CD4-positive, alpha-beta T cell (primary cell): ENCODE results near the gene MLLT3. TPM values are rescaled to one million over a fixed set of nuclear protein-coding genes. Genes with fewer than 3 reads are reported as not detected.

Experiments used
- ATAC-seq: fragments of 200-7000 bp; cut with Tn5 transposase; one replicate; pipeline ENCODE4 v1.10.0; 2022; ENCODE audit warnings: mild to moderate bottlenecking; ENCODE audit not compliant: poor library complexity
- CTCF ChIA-PET: fragments of 350-600 bp; sonication (Branson Sonifier 250); formaldehyde crosslinking; loops from one replicate; lab custom pipeline; 2021; ENCODE audit warnings: antibody characterized with exemption, inconsistent platforms; lab: Charles Lee
- POLR2A ChIA-PET: fragments of 350-600 bp; sonication (Branson Sonifier 250); formaldehyde crosslinking; loops from one replicate; lab custom pipeline; 2021; ENCODE audit warnings: antibody characterized with exemption, inconsistent platforms; lab: Charles Lee
- DNase-seq, 14 experiments: peaks; one replicate each; pipeline ENCODE4 v3.0.0-alpha.2; 2013 to 2020; ENCODE audit warnings: mixed read lengths in 2 of 14
- H3K27ac ChIP-seq, 2 donors: one replicate each; pipeline versions ENCODE4 v1.5.1 to v1.7.0; 2013; ENCODE audit warnings: low read length in 2 of 2, low read depth in 1 of 2, mild to moderate bottlenecking in 1 of 2
- H3K27me3 ChIP-seq, 2 experiments: 1 replicate in 1 of 2; 2 replicates in 1 of 2; pipeline versions ENCODE4 v1.6.1 to v1.7.0; 2013; ENCODE audit warnings: low read length in 2 of 2, control low read depth in 1 of 2, mild to moderate bottlenecking in 1 of 2, moderate library complexity in 1 of 2; ENCODE audit not compliant: insufficient read depth in 2 of 2, control insufficient read depth in 1 of 2
- H3K36me3 ChIP-seq: one replicate; pipeline ENCODE4 v1.6.1; 2013; ENCODE audit warnings: low read length, control low read depth; ENCODE audit not compliant: insufficient read depth
- H3K4me1 ChIP-seq: one replicate; pipeline ENCODE4 v1.6.1; 2013; ENCODE audit warnings: low read length, control low read depth; ENCODE audit not compliant: insufficient read depth
- H3K4me3 ChIP-seq: one replicate; pipeline ENCODE4 v1.5.1; 2013; ENCODE audit warnings: mild to moderate bottlenecking, low read length, moderate library complexity
- H3K9me3 ChIP-seq, 2 experiments: 1 replicate in 1 of 2; 2 replicates in 1 of 2; pipeline versions ENCODE4 v1.6.1 to v1.7.0; 2013; ENCODE audit warnings: low read length in 2 of 2, mild to moderate bottlenecking in 2 of 2, control low read depth in 1 of 2, moderate library complexity in 1 of 2; ENCODE audit not compliant: control insufficient read depth in 1 of 2, insufficient read depth in 1 of 2
- H3K27ac Mint-ChIP-seq: one replicate; pipeline ENCODE4 v1.8.0; 2020; ENCODE audit warnings: mixed read lengths
- H3K27me3 Mint-ChIP-seq: one replicate; pipeline ENCODE4 v1.8.0; 2021; ENCODE audit warnings: mixed read lengths
- H3K36me3 Mint-ChIP-seq: one replicate; pipeline ENCODE4 v1.8.0; 2021; ENCODE audit warnings: low read depth, mixed read lengths
- H3K4me1 Mint-ChIP-seq: one replicate; pipeline ENCODE4 v1.8.0; 2021; ENCODE audit warnings: low read depth, mixed read lengths
- H3K4me3 Mint-ChIP-seq: one replicate; pipeline ENCODE4 v1.8.0; 2020; ENCODE audit warnings: mild to moderate bottlenecking, mixed read lengths
- H3K9me3 Mint-ChIP-seq: one replicate; pipeline ENCODE4 v1.8.0; 2020; ENCODE audit warnings: mixed read lengths
- CTCF ChIP-seq: fragments of 200-600 bp; IDR thresholded peaks from one replicate; pipeline ENCODE4 v1.8.0; 2022; ENCODE audit warnings: antibody characterized with exemption, mild to moderate bottlenecking
- intact Hi-C, 2 experiments: fragments of 100-400 bp; cut with DNase I in 1 of 2; cut with micrococcal nuclease in 1 of 2; formaldehyde crosslinking; loops; one replicate each; pipeline versions ENCODE4 v1.15.1 to v1.9.0; 2023 to 2025; cut with DNase I, micrococcal nuclease
- total RNA-seq, 174 experiments: library from RNA in 2 of 174; stranded (reverse) in 2 of 174; gene quantifications; one replicate each; pipeline ENCODE4 v1.2.3 and lab custom pipeline; 2021 to 2026

MLLT3 gene
- total RNA-seq, 2 experiments from 2014 or later: 59.2 to 60.6 TPM

GRCh38 chr9:20582150-20582549, 40.1 kb downstream of the MLLT3 start:
- Histone ChIP-seq H3K4me3 (no peak overlapping the region), H3K4me1 (peaks cover 12% of the 10 kb centered on the region), H3K27ac (no peak overlapping the region), H3K36me3 (peaks cover 5% of the 10 kb centered on the region), H3K27me3 (no peaks in the 10 kb centered on the region), H3K9me3 (no peaks in the 10 kb centered on the region)
- Mint-ChIP-seq H3K36me3 (peaks cover 78% of the 10 kb centered on the region), H3K27me3 (no peaks in the 10 kb centered on the region), H3K9me3 (no peaks in the 10 kb centered on the region), H3K4me3 (no peak overlapping the region), H3K27ac (peak overlapping the region; percentile 25), H3K4me1 (peaks cover 85% of the 10 kb centered on the region)
- TF ChIP-seq CTCF: no peak
- CTCF ChIA-PET: interaction anchor here (0.6 kb wide), 1 partner anchor 57 kb away, joined by 3 read pairs; no protein-coding TSS in a partner anchor
- DNase-seq (no peak), ATAC-seq (no peak)
- POLR2A ChIA-PET: no interaction called here
- intact Hi-C loops: loop anchor here in 1 of 2 experiments (5.0 kb wide), 1 partner anchor 35 kb away; no protein-coding TSS in a partner anchor

- Histone ChIP-seq H3K4me1 (peaks cover 12% of the 10 kb centered on the region), H3K4me3 (no peak overlapping the region), H3K36me3 (peaks cover 5% of the 10 kb centered on the region), H3K27ac (no peak overlapping the region), H3K9me3 (no peaks in the 10 kb centered on the region), H3K27me3 (no peaks in the 10 kb centered on the region)
- no peak for ATAC-seq
- CTCF ChIA-PET: interaction anchor here (0.6 to 0.8 kb wide), 2 partner anchors 42 to 115 kb away, joined by 3 read pairs; partner anchors contain the start of gene MLLT3
- H3K27me3 Mint-ChIP-seq: no peaks in the 10 kb centered on the region
- peak overlapping the region; percentile 52 for H3K27ac Mint-ChIP-seq
- no peak for TF ChIP-seq CTCF
- POLR2A ChIA-PET: no interaction called here
- peaks cover 80% of the 10 kb centered on the region for H3K36me3 Mint-ChIP-seq
- no peak for DNase-seq
- H3K4me3 Mint-ChIP-seq: no peak overlapping the region
- H3K9me3 Mint-ChIP-seq: no peaks in the 10 kb centered on the region
- intact Hi-C loops: loop anchor here in 1 of 2 experiments (5.0 kb wide), 1 partner anchor 37 kb away; no protein-coding TSS in a partner anchor
- peaks cover 89% of the 10 kb centered on the region for H3K4me1 Mint-ChIP-seq
Observed at GRCh38 chr9:20580673-20581072, 41.6 kb downstream of the MLLT3 start.

- Histone ChIP-seq H3K27ac (no peak overlapping the region), H3K4me1 (peaks cover 12% of the 10 kb centered on the region), H3K36me3 (peaks cover 3% of the 10 kb centered on the region), H3K4me3 (no peak overlapping the region), H3K27me3 (no peaks in the 10 kb centered on the region), H3K9me3 (no peaks in the 10 kb centered on the region)
- DNase-seq: peak in 1 of 14 experiments; percentile 8
- no peaks in the 10 kb centered on the region for H3K9me3 Mint-ChIP-seq
- no peak overlapping the region for H3K4me3 Mint-ChIP-seq
- TF ChIP-seq CTCF: no peak
- no peaks in the 10 kb centered on the region for H3K27me3 Mint-ChIP-seq
- peak overlapping the region; percentile 52 for H3K27ac Mint-ChIP-seq
- intact Hi-C loops: loop anchor here in 1 of 2 experiments (5.0 kb wide), 1 partner anchor 38 kb away; no protein-coding TSS in a partner anchor
- CTCF ChIA-PET: interaction anchor here (0.6 to 1.2 kb wide), 3 partner anchors 25 to 114 kb away, joined by 3 to 4 read pairs (median 3); partner anchors contain the start of gene MLLT3
- POLR2A ChIA-PET: no interaction called here
- peaks cover 80% of the 10 kb centered on the region for H3K36me3 Mint-ChIP-seq
- H3K4me1 Mint-ChIP-seq: peaks cover 85% of the 10 kb centered on the region
- ATAC-seq: no peak
Observed at GRCh38 chr9:20579524-20580314, 42.6 kb downstream of the MLLT3 start.
